PC-3 (cell line): Measurements from ENCODE around the gene PYROXD2. TPM values are rescaled to one million over a fixed set of nuclear protein-coding genes. Genes with fewer than 3 reads are reported as not detected.

ENCODE experiments used
- ATAC-seq: fragments of 200-7000 bp; cut with Tn5 transposase; 2 replicates; pipeline ENCODE4 v1.9.1; 2020; ENCODE audit warnings: mild to moderate bottlenecking, moderate library complexity
- BruUV-seq: library from RNA; stranded (reverse); fragments of 400-500 nt; replicated peaks from 2 replicates; lab custom pipeline; 2021; lab: Mats Ljungman, UMichigan
- CTCF ChIA-PET: fragments of 300-600 bp; sonication (Branson Sonifier 250); formaldehyde crosslinking; loops from one replicate; lab custom pipeline; 2022; ENCODE audit warnings: antibody characterized with exemption; lab: Charles Lee
- POLR2A ChIA-PET: fragments of 300-600 bp; sonication (Branson Sonifier 250); formaldehyde crosslinking; loops from one replicate; lab custom pipeline; 2022; ENCODE audit warnings: antibody characterized with exemption; ENCODE audit not compliant: unreplicated experiment; lab: Charles Lee
- DNase-seq: peaks from one replicate; pipeline ENCODE4 v3.0.0-alpha.2; 2015
- H2AFZ ChIP-seq: fragments of 300-600 bp; sonication (generic); 2 replicates; pipeline ENCODE4 v1.6.0; 2016; ENCODE audit warnings: antibody characterized with exemption, low read length
- H3F3A ChIP-seq: fragments of 300-600 bp; sonication (generic); one replicate; pipeline ENCODE4 v1.6.0; 2017; ENCODE audit warnings: antibody characterized with exemption, low read length, control low read depth, mild to moderate bottlenecking; ENCODE audit not compliant: unreplicated experiment
- H3K27ac ChIP-seq: fragments of 300-600 bp; sonication (generic); 2 replicates; pipeline ENCODE4 v1.5.1; 2016; ENCODE audit warnings: mild to moderate bottlenecking, low read length
- H3K27me3 ChIP-seq: fragments of 300-600 bp; sonication (generic); 2 replicates; pipeline ENCODE4 v1.6.1; 2016; ENCODE audit warnings: low read length, mixed read lengths
- H3K36me3 ChIP-seq: fragments of 300-600 bp; sonication (generic); 2 replicates; pipeline ENCODE4 v1.6.1; 2016; ENCODE audit warnings: low read depth, mixed run types, low read length, mixed read lengths
- H3K4me1 ChIP-seq: fragments of 300-600 bp; sonication (generic); 2 replicates; pipeline ENCODE4 v1.5.1; 2016; ENCODE audit warnings: low read length; ENCODE audit not compliant: insufficient read depth
- H3K4me2 ChIP-seq: fragments of 300-600 bp; sonication (generic); 2 replicates; pipeline ENCODE4 v1.6.0; 2016; ENCODE audit warnings: low read length
- H3K4me3 ChIP-seq: fragments of 300-600 bp; sonication (generic); 2 replicates; pipeline ENCODE4 v1.5.1; 2016; ENCODE audit warnings: mild to moderate bottlenecking, low read length, mixed read lengths
- H3K79me2 ChIP-seq: fragments of 300-600 bp; sonication (generic); 2 replicates; pipeline ENCODE4 v1.6.1; 2017; ENCODE audit warnings: low read length, mixed read lengths
- H3K9ac ChIP-seq: fragments of 300-600 bp; sonication (generic); 2 replicates; pipeline ENCODE4 v1.6.0; 2016; ENCODE audit warnings: mild to moderate bottlenecking, low read length
- H3K9me2 ChIP-seq: fragments of 300-600 bp; sonication (generic); replicated peaks from 2 replicates; pipeline ENCODE4 v1.6.1; 2016; ENCODE audit warnings: mixed run types, low read length, mixed read lengths
- H3K9me3 ChIP-seq: fragments of 300-600 bp; sonication (generic); 2 replicates; pipeline ENCODE4 v1.6.1; 2016; ENCODE audit warnings: low read length, mixed read lengths
- H4K20me1 ChIP-seq: fragments of 300-600 bp; sonication (generic); 2 replicates; pipeline ENCODE4 v1.6.1; 2016; ENCODE audit warnings: low read length, mixed read lengths
- EZH2 ChIP-seq: fragments of 300-600 bp; sonication (generic); IDR thresholded peaks from one replicate; pipeline ENCODE4 v1.6.1; 2017; ENCODE audit warnings: antibody characterized with exemption, mild to moderate bottlenecking, low read length; ENCODE audit not compliant: unreplicated experiment
- EZH2phosphoT487 ChIP-seq: fragments of 300-600 bp; sonication (generic); IDR thresholded peaks from 2 replicates; pipeline ENCODE4 v1.6.1; 2018; ENCODE audit warnings: mild to moderate bottlenecking, antibody characterized with exemption, low read length, borderline replicate concordance
- intact Hi-C: fragments of 100-400 bp; cut with micrococcal nuclease; formaldehyde crosslinking; loops from 2 replicates; pipeline ENCODE4 v1.9.0; 2023
- total RNA-seq: library from RNA; depleted of rRNA; stranded (reverse); fragments of >200 nt; gene quantifications from 2 replicates; pipeline ENCODE4 v1.2.3, GENCODE V29; 2014
- TF ChIP-seq, protein P1 (sequence below): fragments of 300-600 bp; sonication (generic); conservative IDR thresholded peaks from 2 replicates; pipeline ENCODE4 v1.5.1; 2017; ENCODE audit warnings: antibody characterized with exemption, low read depth, mild to moderate bottlenecking, low read length

Gene PYROXD2
- total RNA-seq, 1 experiment from 2014 or later = 3.1 TPM

DNA sequence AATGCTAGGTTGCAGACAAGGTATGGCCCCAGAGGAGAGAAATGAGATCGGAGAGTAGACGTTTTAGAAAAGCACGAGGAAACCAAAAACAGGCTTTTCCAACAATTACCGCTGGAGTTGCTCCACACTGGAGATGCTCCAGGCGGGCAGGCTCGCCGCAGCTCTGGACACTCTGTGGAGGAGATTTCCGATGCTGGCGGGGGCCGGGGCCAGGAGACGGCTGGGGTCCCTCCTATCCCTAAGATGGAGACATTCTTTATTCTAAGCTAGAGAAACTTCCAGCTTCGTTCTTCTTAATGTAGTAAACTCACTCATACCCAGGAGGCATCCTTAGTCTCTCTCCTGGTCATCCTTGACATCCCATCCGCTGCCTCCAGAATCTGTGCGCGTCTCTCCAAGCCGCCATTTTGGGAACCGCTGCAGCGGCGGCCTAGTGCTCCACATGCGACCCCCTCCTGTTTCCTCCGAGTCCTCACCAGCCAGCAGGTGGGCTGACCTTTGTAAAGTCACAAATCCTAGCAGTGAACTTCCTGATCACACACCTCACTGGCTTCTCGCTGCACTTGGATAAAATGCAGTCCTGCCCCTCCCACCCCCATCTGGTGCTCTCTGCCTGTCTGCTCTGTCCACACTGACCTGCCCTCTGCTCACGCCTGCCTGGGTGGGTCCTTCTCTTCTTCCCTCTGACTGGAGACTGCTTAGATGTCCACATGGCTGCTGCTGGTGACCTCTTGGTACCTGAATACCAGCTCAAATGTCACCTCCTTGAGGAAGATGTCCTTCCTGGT is 11.9 kb downstream of the PYROXD2 start:
- intact Hi-C loops = loop anchor here (5.0 to 10.0 kb wide), 2 partner anchors 71 to 138 kb away; partner anchors contain the start of gene LOXL4
- H3K4me2 ChIP-seq = peak overlapping the region; percentile 72
- H3K9me3 ChIP-seq = no peaks in the 10 kb centered on the region
- DNase-seq (no peak), ATAC-seq (no peak)
- no peaks in the 10 kb centered on the region for H4K20me1 ChIP-seq
- H3K9ac ChIP-seq = peak overlapping the region; percentile 53
- H3F3A ChIP-seq = no peaks in the 10 kb centered on the region
- H3K79me2 ChIP-seq = no peaks in the 10 kb centered on the region
- no peaks in the 10 kb centered on the region for H3K27me3 ChIP-seq
- peaks cover 26% of the 10 kb centered on the region for H3K4me1 ChIP-seq
- H3K9me2 ChIP-seq = no peaks in the 10 kb centered on the region
- no peak overlapping the region for H2AFZ ChIP-seq
- BruUV-seq = no TSS peak
- peak overlapping the region; percentile 50; the same call in 1 of the 2 replicates for H3K4me3 ChIP-seq
- ChIA-PET CTCF (no interaction called here), POLR2A (no interaction called here)
- peak overlapping the region; percentile 97 for H3K27ac ChIP-seq
- no peaks in the 10 kb centered on the region for H3K36me3 ChIP-seq
- TF ChIP-seq EZH2phosphoT487 (no peak), EZH2 (no peak)
- TF ChIP-seq, protein P1, sequence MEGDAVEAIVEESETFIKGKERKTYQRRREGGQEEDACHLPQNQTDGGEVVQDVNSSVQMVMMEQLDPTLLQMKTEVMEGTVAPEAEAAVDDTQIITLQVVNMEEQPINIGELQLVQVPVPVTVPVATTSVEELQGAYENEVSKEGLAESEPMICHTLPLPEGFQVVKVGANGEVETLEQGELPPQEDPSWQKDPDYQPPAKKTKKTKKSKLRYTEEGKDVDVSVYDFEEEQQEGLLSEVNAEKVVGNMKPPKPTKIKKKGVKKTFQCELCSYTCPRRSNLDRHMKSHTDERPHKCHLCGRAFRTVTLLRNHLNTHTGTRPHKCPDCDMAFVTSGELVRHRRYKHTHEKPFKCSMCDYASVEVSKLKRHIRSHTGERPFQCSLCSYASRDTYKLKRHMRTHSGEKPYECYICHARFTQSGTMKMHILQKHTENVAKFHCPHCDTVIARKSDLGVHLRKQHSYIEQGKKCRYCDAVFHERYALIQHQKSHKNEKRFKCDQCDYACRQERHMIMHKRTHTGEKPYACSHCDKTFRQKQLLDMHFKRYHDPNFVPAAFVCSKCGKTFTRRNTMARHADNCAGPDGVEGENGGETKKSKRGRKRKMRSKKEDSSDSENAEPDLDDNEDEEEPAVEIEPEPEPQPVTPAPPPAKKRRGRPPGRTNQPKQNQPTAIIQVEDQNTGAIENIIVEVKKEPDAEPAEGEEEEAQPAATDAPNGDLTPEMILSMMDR = no peak

- Histone ChIP-seq H3K27ac (no peak overlapping the region), H3K36me3 (no peaks in the 10 kb centered on the region), H3K4me2 (no peak overlapping the region), H3K9me3 (no peaks in the 10 kb centered on the region), H3K4me3 (no peak overlapping the region), H2AFZ (no peak overlapping the region), H3K79me2 (no peaks in the 10 kb centered on the region), H3K4me1 (peaks cover 26% of the 10 kb centered on the region), H3K9ac (no peak overlapping the region), H4K20me1 (no peaks in the 10 kb centered on the region), H3K9me2 (no peaks in the 10 kb centered on the region), H3F3A (no peaks in the 10 kb centered on the region), H3K27me3 (no peaks in the 10 kb centered on the region)
- BruUV-seq = no TSS peak
- DNase-seq (no peak), ATAC-seq (no peak)
- CTCF ChIA-PET = no interaction called here
- POLR2A ChIA-PET = no interaction called here
- intact Hi-C loops = loop anchor here (5.0 to 10.0 kb wide), 2 partner anchors 70 to 138 kb away; partner anchors contain the start of gene LOXL4
- no peak for TF ChIP-seq EZH2phosphoT487
- TF ChIP-seq EZH2 = no peak
- TF ChIP-seq, protein P1 = no peak
These were observed 12.5 kb downstream of the PYROXD2 start for GRCh38 chr10:98402478-98402877.

DNA sequence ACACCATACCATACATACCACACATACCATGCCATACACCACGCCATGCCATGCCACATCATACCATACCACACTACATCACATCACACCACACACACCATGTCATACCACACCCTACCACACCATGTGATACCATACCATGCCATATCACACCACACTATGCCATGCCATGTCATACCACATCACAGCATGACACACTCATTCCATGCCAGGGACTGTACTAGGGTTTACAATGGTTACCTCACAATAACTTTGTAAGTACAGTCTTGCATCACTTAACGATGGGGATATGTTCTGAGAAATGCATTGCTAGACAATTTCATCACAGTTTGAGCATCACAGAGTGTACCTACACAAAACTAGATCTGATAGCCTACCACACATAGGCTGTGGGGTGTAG is 14.5 kb downstream of the PYROXD2 start:
- Histone ChIP-seq H3K4me3 (no peak overlapping the region), H2AFZ (no peak overlapping the region), H3F3A (no peaks in the 10 kb centered on the region), H3K9me2 (no peaks in the 10 kb centered on the region), H3K27me3 (no peaks in the 10 kb centered on the region), H3K36me3 (no peaks in the 10 kb centered on the region), H3K4me2 (no peak overlapping the region), H3K9me3 (no peaks in the 10 kb centered on the region), H3K4me1 (peaks cover 25% of the 10 kb centered on the region), H3K79me2 (no peaks in the 10 kb centered on the region), H3K9ac (no peak overlapping the region), H4K20me1 (no peaks in the 10 kb centered on the region), H3K27ac (no peak overlapping the region)
- DNase-seq (no peak), ATAC-seq (no peak)
- ChIA-PET CTCF (no interaction called here), POLR2A (no interaction called here)
- no peak for TF ChIP-seq EZH2phosphoT487
- TF ChIP-seq, protein P1 = no peak
- intact Hi-C loops = loop anchor here (5.0 to 10.0 kb wide), 2 partner anchors 68 to 136 kb away; partner anchors contain the start of gene LOXL4
- BruUV-seq = no TSS peak
